ENCODE measurements around the gene GDI1.

- no peak for TF ChIP-seq ZNF584 (CRISPR knock-in tag; IDR thresholded peaks at IDR 0.05; ENCODE audit: low read depth)
- no peak for TF ChIP-seq BMI1 (IDR thresholded peaks at IDR 0.05; ENCODE audit: low read length)
- TF ChIP-seq HMG20A (CRISPR knock-in tag; conservative IDR thresholded peaks at IDR 0.05): no peak
- TF ChIP-seq ATF6 (CRISPR knock-in tag; IDR thresholded peaks at IDR 0.05): no peak
- TF ChIP-seq USF2 (CRISPR knock-in tag; IDR thresholded peaks at IDR 0.05): no peak
- TF ChIP-seq JUNB (CRISPR knock-in tag; conservative IDR thresholded peaks at IDR 0.05): no peak
- TF ChIP-seq, protein P1, sequence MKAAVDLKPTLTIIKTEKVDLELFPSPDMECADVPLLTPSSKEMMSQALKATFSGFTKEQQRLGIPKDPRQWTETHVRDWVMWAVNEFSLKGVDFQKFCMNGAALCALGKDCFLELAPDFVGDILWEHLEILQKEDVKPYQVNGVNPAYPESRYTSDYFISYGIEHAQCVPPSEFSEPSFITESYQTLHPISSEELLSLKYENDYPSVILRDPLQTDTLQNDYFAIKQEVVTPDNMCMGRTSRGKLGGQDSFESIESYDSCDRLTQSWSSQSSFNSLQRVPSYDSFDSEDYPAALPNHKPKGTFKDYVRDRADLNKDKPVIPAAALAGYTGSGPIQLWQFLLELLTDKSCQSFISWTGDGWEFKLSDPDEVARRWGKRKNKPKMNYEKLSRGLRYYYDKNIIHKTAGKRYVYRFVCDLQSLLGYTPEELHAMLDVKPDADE (conservative IDR thresholded peaks at IDR 0.05; ENCODE audit: control insufficient read depth, low read depth, low read length): no peak
- no peak for TF ChIP-seq RNF2 (IDR thresholded peaks at IDR 0.05)
- no peak for TF ChIP-seq CREB1 (IDR thresholded peaks at IDR 0.05)
- TF ChIP-seq CREB1 (CRISPR knock-in tag; IDR thresholded peaks at IDR 0.05): no peak
- TF ChIP-seq RERE (CRISPR knock-in tag; IDR thresholded peaks at IDR 0.05; ENCODE audit: borderline replicate concordance): no peak
Measured at GRCh38 chrX:154419189-154419588, 17.8 kb upstream of the GDI1 start.
